ENCODE results near the gene RORB. TPM values are rescaled to one million over a fixed set of nuclear protein-coding genes. Genes with fewer than 3 reads are reported as not detected.

The RORB gene
- total RNA-seq = 3.7 and 8.0 TPM in 2 replicates

GRCh38 chr9:74496819-74497747 is at the start of gene RORB:
Gene RORB, plus strand, starts transcription at chr9:74497335. Its CDS starts 642 bp downstream, at chr9:74497977.

